ENCODE results near the gene CTSG.
"Not testable (repeated sequence)": the region's sequence is repeated elsewhere in the genome, so short reads cannot be mapped to it uniquely, and the experiment has no call there.

The CTSG gene, protein sequence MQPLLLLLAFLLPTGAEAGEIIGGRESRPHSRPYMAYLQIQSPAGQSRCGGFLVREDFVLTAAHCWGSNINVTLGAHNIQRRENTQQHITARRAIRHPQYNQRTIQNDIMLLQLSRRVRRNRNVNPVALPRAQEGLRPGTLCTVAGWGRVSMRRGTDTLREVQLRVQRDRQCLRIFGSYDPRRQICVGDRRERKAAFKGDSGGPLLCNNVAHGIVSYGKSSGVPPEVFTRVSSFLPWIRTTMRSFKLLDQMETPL

DNA sequence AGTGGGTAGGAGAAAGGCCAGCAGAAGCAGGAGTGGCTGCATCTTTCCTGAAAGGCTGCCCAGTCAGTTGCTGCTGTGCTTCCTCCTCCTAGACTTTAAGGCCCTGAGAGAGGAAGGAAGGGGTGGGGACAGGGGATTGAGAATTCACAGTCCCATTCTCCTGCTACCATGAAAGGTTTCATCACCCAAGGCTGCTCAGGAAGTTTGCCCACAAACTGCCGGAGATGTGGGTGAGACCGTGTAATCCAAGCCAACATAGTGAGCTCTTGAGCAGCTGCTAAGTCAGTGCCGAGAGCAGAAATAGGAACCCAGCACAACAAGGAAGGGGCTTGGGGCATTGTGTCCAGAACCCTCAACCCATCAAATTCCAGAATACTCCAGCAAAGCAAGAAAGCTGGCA is at the start of gene CTSG:
TSS of gene CTSG (minus strand) at position 69 of the 400 bp plus-strand sequence. CDS start at position 42, 27 bp downstream.
- DNase-seq (ENCODE audit: low read depth) = no peak

DNA sequence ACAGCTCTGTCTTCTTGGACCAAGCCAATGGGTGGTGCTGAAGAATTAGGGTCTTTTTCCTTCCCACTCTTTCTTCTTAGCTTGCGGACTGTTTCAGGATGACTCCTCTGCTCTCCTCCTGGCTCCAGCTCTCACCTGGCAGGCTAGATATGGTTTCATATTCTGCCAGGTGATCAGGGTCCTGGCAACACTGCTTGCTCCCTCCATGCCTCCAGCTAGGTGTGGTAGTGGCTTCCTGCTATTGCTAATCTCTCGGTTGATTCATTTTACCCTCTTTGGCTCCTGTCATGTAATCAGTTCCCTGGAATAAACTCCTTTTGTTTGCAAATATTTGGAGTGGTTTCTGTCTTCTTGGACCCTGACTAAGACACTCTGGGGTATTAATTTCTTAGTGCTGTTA is 37.7 kb upstream of the CTSG start:
- no peak for DNase-seq (ENCODE audit: low read depth)

DNA sequence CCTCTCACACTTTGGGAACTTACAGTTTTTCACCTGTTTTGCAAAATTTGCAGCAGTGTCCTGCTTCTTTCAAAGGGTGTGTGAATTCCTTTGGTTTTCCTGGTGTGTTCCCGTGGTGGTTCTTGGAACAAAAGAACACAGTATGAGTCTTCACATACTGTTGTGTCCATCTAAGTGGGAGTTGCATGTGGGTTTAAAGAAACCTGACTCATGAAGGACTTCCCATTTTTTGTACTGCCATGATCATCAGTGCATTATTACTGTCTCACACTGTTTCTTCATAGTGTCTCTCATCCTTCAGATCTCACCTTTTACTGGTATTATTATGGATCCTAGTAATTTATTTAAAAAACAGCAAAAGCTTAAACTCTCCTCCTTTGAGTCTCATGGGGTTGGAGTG is 37.2 kb upstream of the CTSG start:
- no peak for DNase-seq (ENCODE audit: low read depth)

DNA sequence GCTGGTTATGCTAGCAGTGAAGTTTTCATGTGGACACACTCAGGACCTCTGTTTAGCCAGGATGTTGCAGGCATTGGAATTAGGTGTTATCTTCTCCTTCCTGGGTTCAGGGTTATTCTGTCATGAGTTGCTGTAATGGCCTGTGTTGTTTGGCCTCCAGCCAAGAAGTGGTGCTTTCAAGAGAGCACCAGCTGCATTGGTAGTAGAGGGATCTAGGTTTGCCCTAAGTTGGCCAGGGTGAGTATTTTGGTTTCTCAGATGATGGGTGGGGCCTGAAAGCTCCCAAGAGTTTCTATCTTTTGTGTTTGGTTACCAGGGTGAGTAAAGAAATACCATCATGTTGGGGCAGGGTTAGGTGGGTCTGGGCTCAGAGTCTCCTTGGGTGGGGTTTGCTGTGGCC is 36.1 kb upstream of the CTSG start:
- no peak for DNase-seq (ENCODE audit: low read depth)

DNA sequence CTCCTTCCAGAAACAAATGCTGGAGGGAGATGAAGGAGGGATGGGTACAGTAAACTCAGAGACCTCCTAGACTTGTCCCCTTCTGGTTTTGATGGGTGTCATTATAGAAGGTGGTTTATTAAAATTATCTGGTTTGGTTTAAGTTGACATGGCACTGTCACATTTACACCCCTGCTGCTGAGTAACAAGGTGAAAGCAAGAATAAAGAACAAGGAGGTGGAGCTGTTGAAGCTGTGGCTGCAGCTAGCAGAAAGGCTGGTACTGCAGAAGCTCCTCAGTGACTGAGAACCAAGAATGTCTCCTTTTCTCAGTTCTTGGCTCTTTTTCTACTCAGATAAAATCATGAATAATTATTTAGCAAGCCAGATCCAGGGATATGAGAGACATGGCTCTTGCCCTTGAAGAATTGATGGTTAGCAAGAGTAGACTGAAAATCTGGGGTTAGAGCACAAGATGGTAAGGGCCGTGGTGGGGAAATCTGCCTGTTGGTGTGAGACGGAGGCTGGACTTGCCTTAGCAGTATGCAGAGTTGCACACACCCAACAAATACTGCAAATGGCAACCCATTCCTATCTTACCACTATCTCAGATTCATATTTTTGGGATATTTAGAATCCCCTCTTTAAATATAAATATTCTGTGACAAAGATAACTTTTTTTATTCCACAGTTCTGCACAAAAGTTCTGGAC is 33.8 kb upstream of the CTSG start, which contains the start of gene GZMH:
TSS of gene GZMH (minus strand) at position 31 of the 690 bp plus-strand sequence. CDS start 72 bp downstream, outside the sequence.
- no peak for DNase-seq (ENCODE audit: low read depth)

DNA sequence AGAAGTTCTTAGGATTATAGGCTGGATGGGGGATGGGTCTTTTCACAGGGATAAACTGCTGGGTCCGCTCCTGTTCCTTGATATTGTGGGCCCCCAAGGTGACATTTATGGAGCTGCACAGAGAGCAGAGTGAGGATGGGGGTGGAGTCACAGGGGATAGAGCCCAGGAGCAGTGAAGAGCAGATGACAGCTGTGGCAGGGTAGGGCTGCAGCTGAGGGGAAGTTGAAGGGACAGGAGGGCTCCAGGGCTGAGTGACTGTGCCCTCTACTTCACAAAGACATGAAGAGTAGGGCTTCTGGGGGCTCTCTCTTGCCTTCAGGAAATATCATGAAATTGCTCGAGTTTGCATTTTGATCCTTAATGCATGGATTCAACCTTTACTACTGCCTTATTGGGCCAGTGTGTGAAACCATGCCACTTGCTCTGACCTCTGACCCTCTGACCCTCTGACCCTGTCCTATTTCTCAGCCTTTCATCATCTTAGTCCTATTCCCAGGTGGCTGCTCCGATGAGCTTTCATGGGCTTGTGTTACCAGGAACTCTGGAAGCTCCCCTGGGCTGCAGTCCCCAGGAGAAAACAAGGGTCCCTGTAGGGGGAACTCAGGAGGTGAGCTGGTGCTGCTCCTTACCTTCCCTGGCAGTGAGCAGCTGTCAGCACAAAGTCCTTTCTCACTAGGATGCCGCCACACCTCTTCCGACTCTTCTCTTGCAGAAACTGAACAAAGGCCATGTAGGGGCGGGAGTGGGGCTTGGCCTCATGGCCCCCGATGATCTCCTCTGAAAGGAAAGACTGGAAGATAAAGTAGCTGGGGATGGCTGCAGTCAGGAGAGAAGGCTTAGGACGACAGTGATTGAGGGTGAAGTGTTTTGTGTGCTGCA is 31.8 kb upstream of the CTSG start:
- no peak for DNase-seq (ENCODE audit: low read depth)

DNA sequence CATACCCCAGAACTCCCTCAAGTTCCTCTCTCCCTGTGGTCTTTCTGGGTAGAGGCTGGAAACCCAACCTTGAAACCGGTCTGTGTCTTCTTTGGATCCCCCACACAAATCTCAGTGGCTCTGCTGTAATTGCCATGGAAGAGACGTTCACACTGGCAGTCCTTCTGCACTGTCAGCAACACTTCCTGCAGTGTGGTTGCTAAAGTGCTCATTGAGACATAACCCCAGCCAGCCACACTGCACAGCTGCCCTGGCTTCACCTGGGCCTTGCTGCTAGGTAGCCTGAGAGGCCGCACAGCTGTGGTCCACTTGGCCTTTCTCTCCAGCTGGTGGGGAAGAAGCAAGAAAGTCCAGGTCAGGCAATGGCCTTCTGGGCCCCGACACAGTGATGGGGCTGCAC is 31.0 kb upstream of the CTSG start:
- DNase-seq (ENCODE audit: low read depth) = no peak

DNA sequence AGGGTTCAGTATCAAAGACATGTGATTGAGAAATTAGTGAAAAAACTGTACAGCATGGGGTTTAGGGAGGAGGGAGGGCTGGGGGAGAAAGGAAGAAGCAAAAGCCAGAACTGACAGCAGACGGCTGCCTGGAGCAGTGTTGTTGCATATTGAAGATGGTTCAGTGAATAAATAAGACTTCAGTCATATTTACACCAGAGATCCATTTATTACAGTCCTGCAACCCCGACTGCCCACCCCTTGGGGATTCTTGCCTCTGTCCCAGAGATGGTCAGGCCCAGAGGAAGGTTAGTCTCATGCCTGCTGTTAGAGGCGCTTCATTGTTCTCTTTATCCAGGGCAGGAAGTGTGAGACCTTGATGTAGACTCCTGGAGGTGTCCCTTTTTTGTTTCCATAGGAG is 30.2 kb upstream of the CTSG start:
- DNase-seq (ENCODE audit: low read depth) = no peak

DNA sequence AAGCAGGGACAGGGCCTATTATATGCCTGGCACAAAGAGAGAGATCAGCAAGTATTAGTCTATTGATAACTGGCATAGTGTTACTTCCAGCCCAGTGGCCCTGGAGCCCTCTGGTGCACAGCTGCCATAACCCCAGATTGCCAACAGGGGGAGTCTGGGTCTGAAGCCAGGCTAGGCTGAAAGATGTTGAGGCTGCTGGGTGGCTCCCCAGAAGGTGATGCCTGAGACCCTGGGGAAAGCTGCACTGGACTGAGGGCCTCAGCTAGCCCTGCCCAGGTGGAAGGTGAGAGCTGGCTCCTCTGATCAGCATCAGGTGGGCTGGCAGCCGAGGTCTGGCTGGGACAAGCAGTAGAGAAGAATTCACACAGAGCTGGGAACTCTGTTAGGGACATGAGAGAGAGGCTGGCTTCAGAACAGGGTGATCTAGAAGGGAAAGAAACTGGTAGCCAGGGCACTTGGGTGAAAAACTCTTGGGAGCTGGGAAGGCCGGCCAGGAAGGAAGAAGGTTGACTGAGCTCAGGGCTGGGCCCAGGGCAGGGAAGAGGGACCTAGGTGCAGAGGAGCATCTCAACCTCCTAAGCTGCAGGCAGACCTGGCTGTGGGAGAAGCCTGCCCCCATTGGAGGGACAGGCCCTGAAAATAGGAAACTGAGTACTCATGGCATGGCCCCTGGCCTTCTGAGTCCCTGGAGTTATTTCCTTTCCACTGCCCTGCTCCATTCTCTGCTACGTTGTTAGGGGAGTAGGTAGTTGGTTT is 29.6 kb upstream of the CTSG start:
- DNase-seq (ENCODE audit: low read depth) = peak; percentile 64

DNA sequence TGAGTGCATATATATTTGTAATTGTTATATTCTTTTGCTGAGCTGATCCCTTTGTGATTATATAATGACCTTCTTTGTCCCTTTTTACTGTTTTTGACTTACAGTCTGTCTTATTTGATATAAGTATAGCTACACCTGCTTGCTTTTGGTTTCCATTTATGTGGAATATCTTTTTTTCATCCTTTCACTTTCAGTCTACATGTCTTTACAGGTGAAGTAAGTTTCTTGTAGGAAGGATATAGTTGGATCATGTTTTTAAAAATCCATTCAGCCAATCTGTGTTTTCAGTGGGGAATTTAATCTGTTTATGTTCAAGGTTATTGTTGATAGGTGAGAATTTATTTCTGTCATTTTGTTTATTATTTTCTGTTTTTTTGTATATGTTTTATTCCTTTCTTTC is 21.4 kb upstream of the CTSG start:
- no peak for DNase-seq (ENCODE audit: low read depth)

DNA sequence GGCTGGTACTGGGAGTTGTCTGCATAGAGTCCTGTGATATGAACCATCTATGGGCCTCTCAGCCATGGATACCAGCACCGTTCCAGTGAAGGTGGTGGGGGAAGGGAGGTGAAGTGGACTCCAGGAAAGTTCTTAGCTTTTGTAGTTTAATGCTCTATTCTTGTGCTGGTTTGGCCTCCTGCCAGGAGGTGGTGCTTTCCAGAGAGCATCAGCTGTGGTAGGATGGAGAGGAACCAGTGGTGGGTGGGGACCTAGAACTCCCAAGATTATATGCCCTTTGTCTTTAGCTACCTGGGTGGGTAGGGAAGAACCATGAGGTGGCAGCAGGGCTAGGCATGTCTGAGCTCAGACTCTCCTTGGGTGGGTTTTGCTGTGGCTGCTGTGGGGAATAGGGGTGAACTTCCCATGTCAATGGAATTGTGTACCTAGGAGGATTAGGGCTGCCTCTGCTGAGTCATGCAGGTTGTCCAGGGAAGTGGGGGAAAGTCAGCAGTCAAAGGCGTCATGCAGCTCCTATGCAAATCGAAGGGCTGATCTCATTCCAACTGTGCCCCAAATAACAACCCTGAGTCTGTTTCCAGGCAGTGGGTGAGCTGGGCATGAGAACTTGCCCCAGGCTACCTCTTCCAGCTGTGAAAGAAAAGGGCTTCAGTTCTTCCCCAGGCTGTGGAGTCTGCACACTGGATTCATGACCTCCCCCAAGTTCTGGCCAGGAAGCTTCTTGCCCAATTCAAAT is 19.2 kb upstream of the CTSG start:
- DNase-seq (ENCODE audit: low read depth) = no peak

DNA sequence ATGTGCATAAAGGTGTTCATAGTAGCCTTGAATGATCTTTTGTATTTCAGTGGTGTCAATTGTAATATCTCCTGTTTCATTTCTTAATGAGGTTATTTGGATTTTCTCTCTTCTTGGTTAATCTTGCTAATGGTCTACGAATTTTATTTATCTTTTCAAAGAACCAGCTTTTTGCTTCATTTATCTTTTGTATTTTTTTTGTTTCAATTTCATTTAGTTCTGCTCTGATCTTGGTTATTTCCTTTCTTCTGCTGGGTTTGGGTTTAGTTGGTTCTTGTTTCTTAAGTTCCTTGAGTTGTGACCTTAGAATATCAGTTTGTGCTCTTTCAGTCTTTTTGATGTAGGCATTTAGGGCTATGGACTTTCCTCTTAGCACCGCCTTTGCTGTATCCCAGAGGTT is 15.0 kb upstream of the CTSG start:
- not testable (repeated sequence) for DNase-seq (ENCODE audit: low read depth)

DNA sequence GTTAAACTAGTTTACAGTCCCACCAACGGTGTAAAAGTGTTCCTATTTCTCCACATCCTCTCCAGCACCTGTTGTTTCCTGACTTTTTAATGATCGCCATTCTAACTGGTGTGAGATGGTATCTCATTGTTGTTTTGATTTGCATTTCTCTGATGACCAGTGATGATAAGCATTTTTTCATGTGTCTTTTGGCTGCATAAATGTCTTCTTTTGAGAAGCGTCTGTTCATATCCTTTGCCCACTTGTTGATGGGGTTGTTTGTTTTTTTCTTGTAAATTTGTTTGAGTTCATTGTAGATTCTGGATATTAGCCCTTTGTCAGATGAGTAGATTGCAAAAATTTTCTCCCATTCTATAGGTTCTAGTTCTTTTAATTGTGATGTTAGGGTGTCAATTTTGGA is 8.4 kb upstream of the CTSG start:
- DNase-seq (ENCODE audit: low read depth) = not testable (repeated sequence)

DNA sequence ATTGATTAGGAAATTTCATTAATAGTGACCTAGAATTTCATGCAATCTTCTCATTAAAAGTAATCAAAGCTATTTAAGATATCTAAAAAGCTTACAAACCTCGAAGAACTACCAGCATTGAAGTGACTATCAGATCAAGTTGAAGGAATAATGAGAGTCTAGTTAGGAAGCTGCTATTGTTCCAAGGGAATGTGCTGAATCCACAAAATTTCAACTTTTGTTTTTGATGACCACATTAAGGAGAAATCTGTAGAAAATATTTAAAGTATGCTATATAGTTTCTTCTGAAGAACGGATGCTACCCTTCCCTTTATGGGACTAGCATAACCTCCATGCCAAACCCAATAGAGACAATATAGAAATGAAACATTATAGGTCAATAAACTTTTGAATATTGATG is 2.5 kb upstream of the CTSG start:
- no peak for DNase-seq (ENCODE audit: low read depth)

DNA sequence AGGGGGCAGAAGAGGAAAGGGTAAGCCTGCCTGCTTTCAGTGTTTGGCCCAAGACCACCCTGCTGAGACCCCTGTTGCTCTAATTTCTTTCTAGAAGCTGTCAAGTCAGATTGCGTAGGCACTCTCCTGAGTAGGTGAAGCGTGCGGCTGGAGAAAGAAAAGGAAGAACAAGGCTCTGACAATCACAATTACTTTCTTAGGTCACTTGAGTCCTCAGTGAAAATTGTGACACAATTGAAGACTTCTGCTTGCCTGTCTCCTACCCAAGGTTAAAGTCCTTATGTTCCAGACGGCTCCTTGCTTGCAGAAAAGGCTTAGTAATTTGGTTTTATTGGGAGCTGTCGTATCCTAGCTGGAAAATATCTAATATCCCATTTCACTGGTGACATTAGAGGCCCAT is 721 bp upstream of the CTSG start:
- no peak for DNase-seq (ENCODE audit: low read depth)

DNA sequence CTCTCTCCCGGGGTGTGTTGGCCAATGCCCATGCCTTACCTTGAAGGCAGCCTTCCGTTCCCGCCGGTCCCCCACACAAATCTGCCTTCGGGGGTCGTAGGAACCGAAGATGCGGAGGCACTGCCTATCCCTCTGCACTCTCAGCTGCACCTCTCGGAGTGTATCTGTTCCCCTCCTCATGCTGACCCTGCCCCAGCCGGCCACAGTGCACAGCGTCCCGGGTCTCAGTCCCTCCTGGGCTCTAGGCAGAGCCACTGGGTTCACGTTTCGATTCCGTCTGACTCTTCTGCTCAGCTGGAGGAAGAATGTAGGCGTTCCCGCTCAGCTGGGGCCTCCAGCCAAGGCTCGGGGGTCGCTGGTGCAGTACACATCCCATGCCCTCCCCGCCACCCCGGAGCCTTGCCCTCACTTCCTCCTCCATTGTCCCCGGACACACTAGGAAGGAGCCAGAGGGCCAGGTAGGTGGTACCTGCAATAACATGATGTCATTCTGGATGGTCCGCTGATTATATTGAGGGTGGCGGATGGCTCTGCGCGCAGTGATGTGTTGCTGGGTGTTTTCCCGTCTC is 1.8 kb downstream of the CTSG start:
- no peak for DNase-seq (ENCODE audit: low read depth)

DNA sequence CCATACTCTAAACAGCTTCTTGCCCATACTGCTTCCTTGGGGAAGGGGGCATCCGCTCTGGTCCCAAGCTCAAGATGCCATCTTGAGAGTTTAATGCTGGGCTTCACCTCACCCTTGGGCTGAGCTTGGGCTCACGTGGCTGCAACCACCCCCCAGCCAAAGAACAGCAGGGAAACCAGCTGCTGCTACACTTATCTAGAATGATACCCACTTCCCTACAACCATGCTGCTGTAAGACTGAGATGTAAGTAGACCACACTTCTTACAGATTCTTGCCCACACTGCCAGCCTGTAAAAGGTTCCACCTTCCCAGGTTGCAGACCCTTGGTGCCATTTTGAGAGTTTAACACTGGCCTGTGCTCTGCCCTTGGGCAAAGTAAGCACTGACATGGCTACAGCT is 9.7 kb downstream of the CTSG start:
- no peak for DNase-seq (ENCODE audit: low read depth)

DNA sequence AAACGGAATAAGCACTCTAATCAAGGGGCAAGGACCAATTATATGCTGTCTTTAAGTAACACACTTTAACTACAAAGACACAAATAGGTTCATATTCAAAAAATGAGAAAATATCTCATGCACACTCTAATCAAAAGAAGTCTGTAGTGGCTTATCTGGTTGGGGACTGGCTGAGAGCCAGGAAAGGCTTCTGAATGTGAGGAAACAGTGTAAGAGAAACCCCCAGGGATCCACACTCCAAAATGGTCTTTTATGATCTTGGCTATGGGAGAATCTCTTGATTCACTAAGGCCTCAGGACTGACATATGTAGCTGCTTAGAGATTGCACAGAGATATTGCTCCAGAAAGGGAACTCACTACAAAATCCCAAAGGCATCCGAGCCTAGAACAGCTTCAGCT is 10.3 kb downstream of the CTSG start:
- no peak for DNase-seq (ENCODE audit: low read depth)

DNA sequence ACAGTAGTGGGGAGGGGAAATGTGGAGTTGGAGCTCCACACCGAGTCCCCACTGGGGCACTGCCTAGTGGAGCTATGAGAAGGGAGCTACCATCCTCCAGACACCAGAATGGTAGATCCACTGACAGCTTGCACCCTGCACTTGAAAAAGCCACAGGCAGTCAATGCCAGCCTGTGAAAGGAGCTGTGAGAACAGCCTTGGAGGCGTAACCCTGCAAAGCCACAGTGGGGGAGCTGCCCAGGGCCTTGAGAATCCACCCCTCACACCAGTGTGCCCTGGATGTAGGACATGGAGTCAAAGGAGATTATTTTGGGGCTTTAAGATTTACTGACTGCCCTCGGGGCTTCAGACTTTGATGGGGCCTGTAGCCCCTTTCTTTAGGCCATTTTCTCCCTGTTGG is 12.5 kb downstream of the CTSG start:
- no peak for DNase-seq (ENCODE audit: low read depth)

DNA sequence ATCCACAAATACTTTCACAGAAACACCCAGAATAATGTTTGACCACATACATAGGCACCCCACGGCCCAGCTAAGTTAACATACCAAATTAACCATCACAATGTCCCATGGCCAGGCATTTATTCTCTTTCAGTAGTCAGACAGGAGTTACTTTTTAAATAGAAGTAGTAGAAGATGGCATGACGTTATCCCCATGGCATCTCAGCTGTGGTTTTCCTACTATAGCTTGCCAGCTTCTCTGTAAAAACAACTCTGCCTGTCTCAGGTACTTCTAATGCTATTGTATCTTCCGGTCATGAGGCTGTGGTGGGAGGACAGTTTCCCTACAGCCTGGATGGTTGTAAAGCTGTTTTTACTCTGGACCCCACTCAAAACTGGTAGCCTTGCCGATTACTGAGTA is 19.3 kb downstream of the CTSG start:
- no peak for DNase-seq (ENCODE audit: low read depth)

DNA sequence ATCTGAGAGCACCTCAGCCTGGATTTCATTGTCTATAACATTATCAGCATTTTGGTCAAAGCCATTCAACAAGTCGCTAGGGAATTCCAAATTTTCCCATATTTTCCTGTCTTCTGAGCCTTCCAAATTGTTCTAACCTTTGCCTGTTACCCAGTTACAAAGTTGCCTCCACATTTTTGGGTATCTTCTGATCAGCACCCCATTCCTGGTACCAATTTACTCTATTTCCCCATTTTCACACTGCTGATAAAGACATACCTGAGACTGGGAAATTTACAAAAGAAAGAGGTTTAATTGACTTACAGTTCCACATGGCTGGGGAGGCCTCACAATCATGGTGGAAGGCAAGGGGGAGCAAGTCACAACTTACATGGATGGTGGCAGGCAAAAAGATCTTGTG is 27.0 kb downstream of the CTSG start:
- not testable (repeated sequence) for DNase-seq (ENCODE audit: low read depth)

Measured in activated T-cell treated with anti-CD3 and anti-CD28 coated beads for 24 hours (primary cell).